Activated CD4-positive, CD25-positive, alpha-beta regulatory T cell (primary cell): ENCODE measurements around the gene MCL1.
"Not testable (repeated sequence)": the region's sequence is repeated elsewhere in the genome, so short reads cannot be mapped to it uniquely, and the experiment has no call there.

Experiments
- DNase-seq, 4 experiments: peaks; one replicate each; lab custom pipeline; 2025; lab: John Stamatoyannopoulos, UW

MCL1 gene

DNA sequence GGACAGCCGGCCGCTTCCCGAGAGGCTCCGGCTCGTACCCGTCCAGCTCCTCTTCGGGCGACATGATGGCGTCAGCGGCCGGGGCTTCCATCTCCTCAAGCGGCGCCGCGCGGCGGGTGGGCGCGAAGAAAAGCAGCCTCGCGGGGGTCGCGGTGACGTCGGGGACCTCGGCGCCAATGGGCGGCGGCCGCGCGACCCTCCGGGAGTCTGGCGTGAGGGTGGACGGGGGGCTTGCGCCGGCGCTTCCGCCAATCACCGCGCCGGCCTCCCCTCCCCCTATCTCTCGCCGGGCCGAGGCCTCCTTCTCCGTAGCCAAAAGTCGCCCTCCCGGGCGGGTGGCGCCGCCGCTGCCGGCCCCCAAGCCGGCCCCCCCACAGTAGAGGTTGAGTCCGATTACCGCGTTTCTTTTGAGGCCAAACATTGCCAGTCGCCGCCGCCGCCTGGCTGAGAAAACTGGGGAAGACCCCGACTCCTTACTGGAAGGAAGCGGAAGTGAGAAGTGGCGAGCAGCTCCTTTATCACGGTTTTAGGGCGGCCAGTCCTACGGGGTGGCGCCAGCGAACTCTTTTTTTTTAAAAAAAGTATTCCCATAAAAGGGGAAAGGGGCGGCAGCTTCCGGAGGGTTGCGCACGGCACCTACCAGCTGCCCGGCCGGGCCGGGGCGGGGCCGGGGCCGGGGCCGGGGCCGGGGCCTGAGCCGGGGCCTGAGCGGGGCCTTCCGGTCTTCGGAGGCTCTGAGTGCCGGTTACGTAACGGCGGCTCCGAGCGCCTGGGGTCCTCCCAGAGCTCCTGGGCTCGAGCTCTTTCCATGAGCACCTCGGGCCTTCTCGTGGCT lies at the start of gene MCL1:
Gene MCL1 (minus strand): TSS at position 501 of the 835 bp plus-strand sequence. CDS start 80 bp downstream, at position 421.
- peak; percentile 62 to 78 (median 72) for DNase-seq

DNA sequence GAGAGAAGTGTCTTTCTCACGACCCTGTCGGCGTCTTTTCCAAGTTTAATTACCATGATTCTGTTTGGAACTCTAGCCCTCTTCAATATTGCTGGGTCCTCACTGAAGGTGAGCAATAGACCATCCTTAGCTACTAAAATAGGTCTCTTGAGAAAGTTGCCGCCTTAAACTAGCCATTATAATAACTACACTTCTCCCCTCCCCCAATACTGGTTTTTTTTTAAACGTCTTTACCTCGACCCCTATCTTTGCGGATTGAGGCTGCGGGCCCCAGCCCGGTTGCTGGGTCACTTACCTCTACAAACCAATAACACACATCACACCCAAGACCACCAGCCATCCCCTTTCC lies 49.3 kb upstream of the MCL1 start:
- DNase-seq, result no peak

DNA sequence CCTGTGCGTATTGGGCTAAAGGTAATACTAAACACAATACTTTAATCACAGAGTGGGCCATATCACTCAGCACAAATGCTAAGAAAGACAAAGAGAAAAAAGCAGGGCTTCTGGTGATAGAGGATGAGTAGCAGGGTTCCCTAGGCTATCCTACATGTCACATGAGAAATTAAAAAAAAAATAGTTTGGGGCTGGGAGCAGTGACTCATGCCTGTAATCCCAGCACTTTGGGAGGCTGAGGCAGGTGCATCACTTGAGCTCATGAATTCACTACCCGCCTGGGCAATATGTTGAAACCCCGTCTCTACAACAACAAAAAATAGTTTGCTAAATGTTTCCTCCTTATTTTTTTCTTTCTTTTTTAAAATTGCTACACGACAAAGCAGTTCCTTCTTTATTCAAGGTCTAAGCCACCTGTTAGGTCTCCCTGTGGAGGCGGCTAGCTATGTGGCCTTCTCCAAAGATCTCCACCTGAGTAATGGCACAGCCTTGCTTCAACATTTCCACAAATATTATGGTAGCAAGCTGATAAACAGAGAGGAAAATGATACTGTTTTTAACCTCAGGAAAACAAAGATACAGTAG lies 48.5 kb upstream of the MCL1 start:
- DNase-seq, result no peak

DNA sequence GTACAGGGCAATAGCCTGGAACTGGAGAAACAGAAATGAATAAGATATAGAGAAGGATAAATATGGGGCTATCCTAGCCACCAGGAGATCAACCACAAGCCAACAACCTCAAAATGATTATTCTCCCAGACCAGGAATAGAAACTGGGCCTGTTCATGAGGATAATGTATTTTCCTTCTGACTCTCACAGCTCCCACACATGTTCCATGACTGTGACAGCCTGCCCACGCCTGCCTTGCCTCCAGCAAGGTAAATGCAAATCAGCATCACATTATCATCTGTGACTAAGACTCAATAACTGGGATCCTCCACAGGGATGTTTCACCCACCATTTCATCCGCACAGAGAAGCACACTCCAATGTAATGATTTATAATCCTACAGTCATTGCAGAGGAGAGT lies 46.7 kb upstream of the MCL1 start:
- no peak for DNase-seq

DNA sequence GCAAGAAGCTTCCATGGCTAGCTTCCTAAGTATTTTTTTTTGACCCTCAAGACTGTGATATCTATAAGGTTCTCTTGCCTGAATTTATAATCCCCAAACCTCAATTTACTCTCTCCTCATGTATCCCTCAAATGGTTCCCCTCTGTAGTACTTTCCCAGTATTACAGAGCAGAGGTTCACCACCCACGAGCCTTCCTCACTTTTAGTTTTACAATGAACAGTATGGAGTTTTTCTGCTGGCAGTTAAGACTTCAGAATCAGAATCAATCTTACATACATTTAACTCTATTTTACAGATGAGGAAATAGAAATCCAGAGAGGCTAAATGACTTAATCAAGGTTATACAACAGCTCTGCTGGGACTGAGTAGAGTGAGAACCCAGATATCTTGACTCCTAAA lies 45.1 kb upstream of the MCL1 start:
- DNase-seq, result not testable (repeated sequence)

DNA sequence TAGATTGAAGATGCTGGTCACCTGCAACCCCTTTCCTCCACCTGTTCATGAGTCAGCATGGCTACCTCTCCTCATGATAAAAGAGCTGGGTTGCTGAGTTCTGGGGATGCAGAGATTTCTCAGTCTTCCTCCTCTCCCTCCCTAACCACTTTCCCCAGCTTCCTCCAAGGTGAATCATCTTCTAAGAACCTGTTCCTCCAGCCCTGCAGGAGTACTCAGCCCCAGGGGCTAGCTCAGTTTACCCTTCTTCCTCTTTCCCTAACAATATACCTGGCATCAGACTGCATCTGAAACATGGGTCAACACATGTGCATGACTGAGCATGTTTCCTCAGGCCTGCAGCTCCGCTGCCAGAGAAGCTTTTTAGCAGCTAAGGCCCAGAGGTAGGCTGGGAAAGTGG lies 44.7 kb upstream of the MCL1 start:
- DNase-seq, result not testable (repeated sequence)

DNA sequence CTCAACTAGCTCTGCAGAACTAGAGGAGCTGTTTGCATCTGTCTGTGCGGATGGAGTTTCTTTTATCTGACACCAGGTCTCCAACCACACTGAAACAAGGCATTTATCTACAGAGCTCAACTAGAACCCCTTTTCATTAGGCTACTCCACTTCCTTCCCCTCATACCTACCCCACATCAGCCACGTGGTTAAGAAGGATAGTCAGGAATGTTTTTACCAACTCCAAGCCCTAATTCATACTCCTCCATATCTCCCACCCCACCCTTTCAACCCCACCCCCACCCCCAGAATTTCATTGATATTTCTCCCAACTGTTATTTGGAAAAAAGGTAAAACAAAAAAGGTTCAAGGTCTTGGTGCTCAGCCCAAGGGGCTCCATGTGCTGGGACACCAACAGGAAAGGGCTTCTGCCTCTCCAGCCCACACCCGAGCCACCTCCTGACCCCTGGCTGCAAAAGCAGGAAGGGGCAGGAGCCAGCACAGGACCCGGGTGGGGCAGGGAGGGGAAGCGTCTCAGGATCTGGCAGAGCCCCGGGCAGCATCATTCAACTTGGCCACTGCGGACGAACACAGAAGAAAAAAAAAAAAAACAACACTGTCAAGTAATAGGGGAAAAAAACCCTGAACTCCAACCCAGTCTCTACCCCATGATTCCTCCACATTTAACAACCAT lies 43.0 kb upstream of the MCL1 start:
- DNase-seq, result no peak

DNA sequence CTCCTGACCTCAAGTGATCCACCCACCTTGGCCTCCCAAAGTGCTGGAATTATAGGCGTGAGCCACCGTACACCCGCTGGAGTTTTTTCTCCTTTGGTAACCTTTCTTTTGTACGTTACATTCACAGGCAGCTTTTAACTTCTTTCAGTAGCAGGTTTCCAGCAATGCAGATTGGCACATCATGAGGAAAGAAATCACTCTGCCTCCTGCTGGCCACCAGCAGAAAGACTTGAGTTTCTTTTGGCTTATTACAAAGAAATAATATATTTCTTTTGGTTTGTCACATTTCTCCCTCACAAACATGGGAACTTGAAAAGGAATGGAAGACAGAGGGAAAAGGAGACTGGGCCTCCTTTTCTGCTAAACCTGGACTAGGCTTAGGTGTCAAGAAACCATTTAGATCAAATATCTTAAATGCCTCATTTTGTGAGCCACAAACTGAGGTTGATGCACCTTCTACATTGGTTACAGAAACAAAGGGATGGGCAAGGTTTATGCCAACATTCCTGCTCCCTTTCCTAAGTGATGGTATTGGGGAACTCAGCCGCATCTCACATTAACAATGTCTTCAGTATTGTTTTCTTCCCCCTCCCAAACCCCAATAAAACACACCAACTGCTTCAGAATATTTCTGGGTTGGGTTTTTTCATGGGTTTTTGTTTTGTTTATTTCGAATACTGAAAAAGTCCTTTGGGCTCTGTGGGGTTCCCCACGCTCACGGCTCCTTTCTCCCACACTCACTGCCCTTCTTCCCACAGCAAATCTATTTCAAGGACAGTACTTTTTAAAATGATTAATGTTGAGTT lies 42.3 kb upstream of the MCL1 start:
- DNase-seq, result peak in 3 of 4 experiments; percentile 12 to 36 (median 29)

DNA sequence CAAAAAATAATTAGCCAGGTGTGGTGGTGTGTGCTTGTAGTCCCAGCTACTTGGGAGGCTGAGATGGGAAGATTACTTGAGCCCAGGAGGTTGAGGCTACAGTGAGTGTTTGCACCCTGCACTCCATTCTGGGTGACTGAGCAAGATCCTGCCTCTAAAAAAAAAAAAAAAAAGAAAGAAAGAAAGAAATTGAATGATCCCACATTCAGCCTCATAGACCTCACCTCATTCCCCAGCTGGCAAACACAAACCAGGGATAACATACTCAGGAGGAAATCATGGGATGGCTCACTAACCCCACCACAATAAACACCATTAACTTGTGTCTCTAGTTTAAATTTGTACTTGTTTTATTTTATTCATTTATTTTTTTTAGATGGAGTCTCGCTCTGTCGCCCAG lies 41.5 kb upstream of the MCL1 start:
- no peak for DNase-seq

DNA sequence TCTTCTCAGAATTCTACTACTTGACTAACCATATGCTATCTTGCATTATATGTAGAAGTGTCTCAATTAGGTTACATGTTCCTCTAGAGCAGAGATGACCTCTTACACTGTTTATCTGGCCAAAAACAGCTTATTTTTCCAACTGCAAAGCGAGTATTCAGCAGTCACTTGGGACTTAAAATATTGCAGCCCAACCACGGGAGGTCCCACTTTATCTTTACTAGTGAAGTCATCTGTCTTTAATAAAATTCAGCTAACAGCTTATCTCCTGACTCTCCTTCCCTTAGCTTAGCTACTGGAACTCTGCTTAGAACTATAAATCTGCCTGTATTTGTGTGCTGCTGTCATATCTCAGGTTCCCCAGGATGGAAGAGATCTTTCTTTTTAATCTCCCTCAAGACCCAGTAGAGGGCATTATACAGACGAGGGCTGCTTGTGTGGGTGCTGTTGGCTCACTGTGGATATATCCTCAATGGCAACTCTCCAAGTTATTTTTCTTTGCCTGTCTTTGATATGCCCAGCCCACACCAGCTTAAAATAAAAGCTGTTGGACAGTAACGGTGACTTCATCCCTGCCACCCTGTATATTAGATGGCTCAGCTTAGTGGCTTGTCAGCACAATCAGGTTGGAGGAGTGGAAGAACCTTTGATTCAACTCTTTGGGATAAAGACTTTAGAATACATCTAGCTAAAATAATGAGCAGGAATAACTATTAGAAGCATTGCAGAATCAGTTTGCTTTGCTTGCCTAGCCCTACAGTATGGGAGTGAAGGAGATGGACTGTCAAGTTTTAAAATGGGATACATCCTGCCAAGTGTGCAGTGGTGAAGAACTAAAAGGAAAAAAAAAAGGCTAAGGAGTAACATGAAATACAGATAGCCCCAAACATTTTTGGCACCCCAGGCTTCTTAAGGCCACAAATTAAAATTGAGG lies 40.4 kb upstream of the MCL1 start:
- no peak for DNase-seq

DNA sequence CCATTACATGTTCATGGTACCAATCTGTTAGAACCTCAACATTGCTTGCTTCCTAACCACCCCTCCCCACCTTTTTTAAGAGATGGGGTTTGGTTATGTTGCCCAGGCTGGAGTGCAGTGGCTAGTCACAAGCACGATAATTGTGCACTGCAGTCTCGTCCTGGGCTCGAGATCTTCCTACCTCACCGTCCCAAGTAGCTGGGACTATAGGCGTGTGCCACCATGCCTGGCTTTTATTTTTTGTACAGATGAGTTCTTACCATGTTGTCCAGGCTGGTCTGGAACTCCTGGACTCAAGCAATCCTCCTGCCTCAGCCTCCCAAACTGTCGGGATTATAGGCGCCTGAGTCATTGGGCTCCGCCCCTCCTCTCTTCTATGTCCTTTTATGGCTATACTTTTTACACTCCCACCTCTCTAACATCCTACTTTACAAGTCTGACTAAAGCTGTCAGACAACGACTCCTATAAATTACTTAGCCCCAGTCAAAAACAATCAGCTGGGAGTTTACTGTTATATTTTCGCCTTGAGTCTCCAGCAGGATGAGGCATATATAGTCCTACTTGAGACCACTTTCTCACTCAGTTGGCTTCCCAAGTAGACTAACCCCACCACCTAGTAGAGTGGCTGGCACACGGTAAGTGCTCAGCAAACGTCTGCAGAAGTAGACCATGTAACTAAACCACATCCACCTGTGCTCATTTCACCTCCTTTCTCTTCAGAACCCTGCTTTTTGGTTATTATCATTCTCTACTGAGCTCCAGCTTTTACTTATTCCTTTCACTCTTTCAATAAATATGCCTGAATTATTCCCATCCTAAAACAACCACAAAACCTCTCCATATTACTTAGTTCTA lies 36.2 kb upstream of the MCL1 start:
- no peak for DNase-seq

DNA sequence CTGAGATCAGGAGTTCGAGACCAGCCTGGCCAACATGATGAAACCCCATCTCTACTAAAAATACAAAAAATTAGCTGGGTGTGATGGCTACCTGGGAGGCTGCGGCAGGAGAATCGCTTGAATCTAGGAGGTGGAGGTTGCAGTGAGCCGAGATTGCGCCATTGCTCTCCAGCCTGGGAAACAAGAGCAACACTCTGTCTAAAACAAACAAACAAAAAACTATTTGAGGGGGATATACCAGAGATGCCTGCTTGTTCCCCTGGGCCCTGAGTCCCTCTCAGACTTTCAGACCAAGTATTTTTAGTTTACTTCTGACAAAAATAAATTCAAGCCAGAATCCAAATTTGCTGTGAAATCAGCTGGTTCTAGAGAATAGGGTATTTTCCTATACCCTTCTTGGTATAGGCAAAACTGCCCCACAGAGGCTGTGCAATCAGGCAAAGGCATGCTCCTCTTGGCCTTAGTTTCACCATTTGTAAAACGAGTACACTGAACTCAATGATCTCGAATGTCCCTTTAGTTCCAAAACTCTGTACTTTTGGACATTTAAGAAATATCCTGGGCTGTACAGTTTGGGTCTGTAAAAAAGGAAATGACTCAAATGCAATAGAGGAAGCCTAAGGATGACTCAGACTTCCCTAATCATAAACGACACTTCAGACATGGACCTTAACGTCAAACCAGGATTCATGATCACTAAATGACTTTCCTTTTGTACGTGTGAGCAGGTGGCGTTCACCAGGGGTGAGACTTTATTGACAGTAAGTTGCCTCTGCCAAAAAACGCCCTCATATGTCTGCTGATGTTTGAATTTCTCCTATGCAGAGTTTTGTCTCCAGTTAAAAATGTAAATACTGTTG lies 33.9 kb upstream of the MCL1 start:
- DNase-seq, result no peak

DNA sequence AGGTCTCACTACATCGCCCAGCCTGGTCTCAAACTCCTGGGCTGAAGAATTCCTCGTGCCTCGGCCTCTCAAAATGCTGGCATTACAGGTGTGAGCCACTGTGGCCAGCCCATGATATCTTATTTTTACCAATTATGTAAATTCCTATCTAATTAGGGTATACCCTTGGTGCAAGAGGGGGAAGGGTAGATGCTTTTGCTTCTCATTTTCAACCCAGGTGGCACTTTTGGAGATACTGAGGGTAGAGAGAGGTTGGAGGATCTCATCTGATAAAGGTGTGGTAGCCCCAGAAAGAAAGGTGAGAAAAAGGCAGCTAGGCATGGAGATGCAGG lies 32.6 kb upstream of the MCL1 start:
- DNase-seq, result no peak

DNA sequence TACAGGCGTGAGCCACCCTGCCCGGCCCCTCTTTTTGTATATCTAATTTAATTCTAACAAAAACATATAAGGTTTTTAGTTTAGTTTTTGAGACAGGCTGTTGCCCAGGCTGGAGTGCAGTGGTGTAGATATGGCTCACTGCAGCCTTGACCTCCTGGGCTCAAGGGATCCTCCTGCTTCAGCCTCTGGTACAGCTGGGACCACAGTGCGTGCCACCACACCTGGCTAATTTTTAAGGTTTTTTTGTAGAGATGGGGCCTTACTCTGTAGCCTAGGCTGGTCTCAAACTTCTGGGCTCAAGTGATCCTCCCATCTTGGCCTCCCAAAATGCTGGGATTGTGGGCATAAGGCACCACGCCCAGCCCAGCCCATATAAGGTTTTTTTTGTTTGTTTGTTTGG lies 31.2 kb upstream of the MCL1 start:
- no peak for DNase-seq

DNA sequence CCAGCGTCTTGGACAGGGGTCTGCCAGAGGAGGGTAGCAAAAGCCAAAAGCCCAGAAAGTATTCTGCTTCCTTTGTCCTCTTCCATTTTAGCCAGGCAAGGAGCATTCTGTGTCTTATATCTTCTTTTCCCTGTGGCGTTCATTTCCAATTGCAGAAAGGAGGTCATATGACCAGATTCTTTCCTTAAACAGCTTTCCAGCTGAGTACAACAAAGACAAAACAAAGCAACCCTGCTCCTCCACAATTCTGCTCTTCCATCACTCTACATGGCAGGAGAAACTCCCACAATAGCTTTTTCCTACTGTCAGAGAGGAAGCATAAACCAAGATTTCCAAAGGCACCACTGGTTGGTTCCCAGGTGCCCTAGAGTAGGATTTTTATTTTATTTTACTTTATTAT lies 30.3 kb upstream of the MCL1 start:
- DNase-seq, result no peak

DNA sequence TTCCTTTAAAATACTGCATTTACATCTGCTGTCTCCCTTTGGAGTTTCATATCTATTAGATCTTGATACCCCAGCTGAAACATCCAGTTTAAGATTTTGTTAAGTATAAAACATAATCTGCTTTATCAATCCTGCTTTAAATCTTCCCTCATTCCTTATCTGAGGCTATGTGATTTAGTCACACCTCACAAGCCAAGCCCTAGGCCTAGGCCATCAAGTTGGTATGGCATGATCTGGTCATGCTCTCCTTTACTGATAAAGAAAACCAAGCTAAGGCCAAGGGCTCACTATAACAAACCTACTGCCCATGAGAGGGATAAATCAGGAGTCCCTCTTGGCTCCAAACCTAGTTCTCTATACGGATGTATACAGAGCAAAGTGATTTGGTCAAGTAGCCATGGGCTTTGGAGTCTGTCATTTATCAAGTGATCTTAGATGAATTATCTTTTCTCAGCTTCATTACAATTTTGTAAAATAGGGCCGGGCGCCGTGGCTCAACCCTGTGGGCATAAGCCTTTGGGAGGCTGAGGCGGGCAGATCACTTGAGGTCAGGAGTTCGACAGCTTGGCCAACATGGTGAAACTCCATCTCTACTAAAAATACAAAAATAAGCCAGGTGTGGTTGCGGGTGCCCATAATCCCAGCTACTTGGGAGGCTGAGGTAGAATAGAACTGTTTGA lies 27.2 kb upstream of the MCL1 start:
- DNase-seq, result no peak

DNA sequence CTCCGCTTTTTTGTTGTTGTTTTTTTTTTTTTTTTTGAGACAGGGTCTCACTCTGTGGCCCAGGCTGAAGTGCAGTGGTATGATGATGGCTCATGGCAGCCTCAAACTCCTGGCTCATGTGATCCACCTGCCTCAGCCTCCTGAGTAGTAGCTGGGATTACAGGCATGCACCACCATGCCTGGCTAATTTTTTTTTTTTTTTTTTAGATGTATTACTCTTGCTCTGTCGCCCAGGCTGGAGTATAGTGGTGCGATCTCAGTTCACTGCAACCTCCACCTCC lies 26.0 kb upstream of the MCL1 start:
- DNase-seq, result not testable (repeated sequence)

DNA sequence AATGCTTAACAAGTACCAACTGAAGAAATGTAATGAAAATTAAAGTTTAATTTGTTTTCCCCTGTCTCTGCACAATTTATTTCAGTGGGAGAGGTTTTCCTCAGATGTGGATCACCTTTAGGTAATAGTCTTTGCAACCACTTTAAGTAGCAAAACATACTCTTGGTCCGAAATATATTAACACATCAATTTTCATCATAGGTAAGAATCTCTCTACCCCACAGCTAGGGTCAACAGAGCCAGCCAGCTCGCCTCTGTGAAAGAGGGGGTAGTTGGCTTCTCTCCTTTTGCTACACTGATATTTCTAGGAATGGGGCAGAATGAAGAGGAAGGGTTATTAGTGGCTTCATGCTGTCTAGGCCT lies 24.8 kb upstream of the MCL1 start:
- no peak for DNase-seq

DNA sequence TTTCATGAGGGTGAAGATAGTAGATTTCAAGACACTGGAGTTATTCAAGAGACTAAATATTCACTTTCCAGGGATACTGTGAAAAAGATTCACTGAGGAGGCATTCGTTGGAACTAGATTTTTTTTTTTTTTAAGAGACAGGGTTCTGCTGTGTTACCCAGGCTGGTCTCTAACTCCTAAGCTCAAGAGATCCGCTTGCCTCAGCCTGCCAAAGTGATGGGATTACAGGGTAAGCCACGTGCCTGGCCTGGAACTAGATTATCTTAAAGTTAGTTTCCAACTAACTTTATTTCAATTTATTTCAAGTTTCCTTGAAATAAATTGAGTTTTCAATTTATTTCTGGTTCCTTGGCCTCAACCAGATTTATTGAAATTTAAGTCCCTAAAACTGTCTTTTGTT lies 24.3 kb upstream of the MCL1 start:
- DNase-seq, result no peak
